ENCODE measurements around the gene DEXI. TPM values are rescaled to one million over a fixed set of nuclear protein-coding genes. Genes with fewer than 3 reads are reported as not detected.

Gene DEXI
- total and polyA plus RNA-seq, 4 donors, result 19.5 to 35.5 (median 28.0) TPM

DNA sequence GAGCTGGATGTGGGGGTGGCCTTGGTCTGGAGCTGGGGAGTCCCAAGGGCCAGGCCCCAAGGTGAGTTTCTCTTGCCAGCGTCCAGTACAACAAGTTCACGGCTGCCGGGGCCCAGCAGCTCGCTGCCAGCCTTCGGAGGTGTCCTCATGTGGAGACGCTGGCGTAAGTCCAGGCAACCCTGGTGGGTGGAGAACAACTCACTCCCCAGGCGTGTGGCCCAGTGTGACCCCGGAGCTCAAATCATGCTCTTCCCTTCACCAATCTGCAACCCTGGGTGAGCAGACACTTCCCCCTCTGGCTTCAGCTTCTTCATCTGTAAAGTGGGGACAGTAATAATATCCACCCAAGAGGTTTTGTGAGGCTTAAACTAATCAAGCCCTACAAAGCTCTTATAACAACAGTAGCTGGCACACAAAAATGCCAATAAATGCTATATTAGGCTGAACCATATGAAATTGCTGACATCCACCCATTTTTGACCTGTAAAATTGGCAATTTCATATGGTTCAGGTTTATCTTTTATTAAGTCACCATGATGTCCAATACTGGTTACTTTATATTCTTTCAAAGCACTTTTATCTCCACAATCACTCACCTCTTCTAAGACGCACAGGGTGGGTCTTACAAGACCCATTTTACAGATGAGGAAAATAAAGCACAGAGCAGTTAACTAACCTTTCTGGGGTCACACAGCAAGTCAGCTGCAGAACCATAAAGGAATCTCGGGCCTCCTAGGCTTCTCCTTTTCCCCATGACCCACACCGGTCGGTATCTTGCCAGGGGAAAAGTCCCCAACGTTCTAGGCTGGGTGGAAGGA is 19.7 kb downstream of the DEXI start:
- no peaks in the 10 kb centered on the region for H3K9me3 ChIP-seq (ENCODE audit: control insufficient read depth in 4 of 4, insufficient read depth in 3 of 4, low read length in 3 of 4)
- no peak overlapping the region for H3K4me3 ChIP-seq
- peak overlapping the region; percentile 37 to 82 for H3K27ac ChIP-seq (ENCODE audit: low read depth in 1 of 2, low read length in 1 of 2)
- H3K4me1 ChIP-seq (ENCODE audit: control insufficient read depth in 5 of 5, insufficient read depth in 5 of 5, low read length in 5 of 5), result peaks cover 5 to 10% (median 7%) of the 10 kb centered on the region in 5 donors
- H3K27me3 ChIP-seq (ENCODE audit: control insufficient read depth in 3 of 3, insufficient read depth in 3 of 3, low read length in 2 of 3), result no peaks in the 10 kb centered on the region
- DNase-seq (no peak), ATAC-seq (ENCODE audit: insufficient read depth, low FRiP score) (no peak)
- TF ChIP-seq, protein P1, sequence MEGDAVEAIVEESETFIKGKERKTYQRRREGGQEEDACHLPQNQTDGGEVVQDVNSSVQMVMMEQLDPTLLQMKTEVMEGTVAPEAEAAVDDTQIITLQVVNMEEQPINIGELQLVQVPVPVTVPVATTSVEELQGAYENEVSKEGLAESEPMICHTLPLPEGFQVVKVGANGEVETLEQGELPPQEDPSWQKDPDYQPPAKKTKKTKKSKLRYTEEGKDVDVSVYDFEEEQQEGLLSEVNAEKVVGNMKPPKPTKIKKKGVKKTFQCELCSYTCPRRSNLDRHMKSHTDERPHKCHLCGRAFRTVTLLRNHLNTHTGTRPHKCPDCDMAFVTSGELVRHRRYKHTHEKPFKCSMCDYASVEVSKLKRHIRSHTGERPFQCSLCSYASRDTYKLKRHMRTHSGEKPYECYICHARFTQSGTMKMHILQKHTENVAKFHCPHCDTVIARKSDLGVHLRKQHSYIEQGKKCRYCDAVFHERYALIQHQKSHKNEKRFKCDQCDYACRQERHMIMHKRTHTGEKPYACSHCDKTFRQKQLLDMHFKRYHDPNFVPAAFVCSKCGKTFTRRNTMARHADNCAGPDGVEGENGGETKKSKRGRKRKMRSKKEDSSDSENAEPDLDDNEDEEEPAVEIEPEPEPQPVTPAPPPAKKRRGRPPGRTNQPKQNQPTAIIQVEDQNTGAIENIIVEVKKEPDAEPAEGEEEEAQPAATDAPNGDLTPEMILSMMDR (IDR thresholded peaks at IDR 0.05; ENCODE audit: control extremely low read depth, extremely low read depth), result no peak
- no peak overlapping the region for H3K9ac ChIP-seq (ENCODE audit: insufficient read depth in 1 of 2, low read length in 2 of 2)
- 65 to 71% methylated on average over 14 of the region's 14 CpGs for WGBS, 2 donors
- H3K36me3 ChIP-seq (ENCODE audit: control insufficient read depth in 4 of 4, insufficient read depth in 4 of 4, low read length in 4 of 4), result peaks cover 8 to 32% (median 18%) of the 10 kb centered on the region in 4 donors

DNA sequence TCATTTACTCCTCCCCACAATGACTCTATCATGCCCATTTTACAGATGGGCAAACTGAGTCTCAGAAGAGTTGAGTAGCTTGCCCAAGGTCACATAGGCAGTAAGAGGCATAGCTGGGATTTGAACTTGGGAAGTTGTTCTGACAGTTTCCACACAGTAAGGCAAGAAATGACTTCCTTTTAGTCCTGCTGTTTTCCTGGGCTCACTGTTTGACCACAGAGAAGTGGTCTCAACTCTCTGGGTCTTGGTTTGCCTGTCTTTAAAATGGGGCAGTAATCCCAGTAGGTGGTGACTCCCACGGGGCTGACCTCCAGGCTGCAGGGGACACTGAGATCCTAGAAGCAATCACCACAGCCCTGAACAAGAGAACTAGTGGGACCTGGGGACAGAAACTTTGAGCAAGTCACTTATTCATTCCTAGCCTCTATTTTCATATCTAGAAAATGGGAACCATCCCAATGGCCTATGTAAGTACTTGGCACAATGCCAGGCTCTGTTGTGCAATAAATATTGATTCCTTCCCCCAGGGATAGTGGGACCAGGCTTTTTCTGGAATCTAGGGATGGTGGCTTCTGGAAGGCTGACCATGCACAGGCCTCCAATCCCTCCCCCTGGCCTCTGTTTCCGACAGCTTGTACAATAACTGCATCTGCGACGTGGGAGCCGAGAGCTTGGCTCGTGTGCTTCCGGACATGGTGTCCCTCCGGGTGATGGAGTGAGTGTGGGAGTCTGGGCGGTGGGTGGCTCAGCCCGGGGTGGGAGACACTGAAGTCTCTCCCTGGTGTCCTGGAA is 20.5 kb downstream of the DEXI start:
- Histone ChIP-seq H3K9me3 (ENCODE audit: control insufficient read depth in 4 of 4, insufficient read depth in 3 of 4, low read length in 3 of 4) (no peaks in the 10 kb centered on the region), H3K4me1 (ENCODE audit: control insufficient read depth in 5 of 5, insufficient read depth in 5 of 5, low read length in 5 of 5) (peaks cover 5 to 10% (median 7%) of the 10 kb centered on the region in 5 donors), H3K4me3 (no peak overlapping the region), H3K9ac (ENCODE audit: insufficient read depth in 1 of 2, low read length in 2 of 2) (no peak overlapping the region), H3K27me3 (ENCODE audit: control insufficient read depth in 3 of 3, insufficient read depth in 3 of 3, low read length in 2 of 3) (no peaks in the 10 kb centered on the region), H3K36me3 (ENCODE audit: control insufficient read depth in 4 of 4, insufficient read depth in 4 of 4, low read length in 4 of 4) (peaks cover under 1 to 32% (median 12%) of the 10 kb centered on the region in 4 donors), H3K27ac (ENCODE audit: low read depth in 1 of 2, low read length in 1 of 2) (peak overlapping the region; percentile 37 to 82)
- DNase-seq, result peak; percentile 32 to 67 (median 50)
- TF ChIP-seq, protein P1 (IDR thresholded peaks at IDR 0.05; ENCODE audit: control extremely low read depth, extremely low read depth), result no peak
- ATAC-seq (ENCODE audit: insufficient read depth, low FRiP score), result no peak
- WGBS, 2 donors, result 73 to 83% methylated on average over 10 of the region's 10 CpGs

GRCh38 chr16:10920726-10921427 is 21.4 kb downstream of the DEXI start:
- Histone ChIP-seq H3K27ac (ENCODE audit: low read depth in 1 of 2, low read length in 1 of 2) (peak overlapping the region in 1 of 2 donors; percentile 82), H3K27me3 (ENCODE audit: control insufficient read depth in 3 of 3, insufficient read depth in 3 of 3, low read length in 2 of 3) (no peaks in the 10 kb centered on the region)
- 66 to 82% methylated on average over 15 of the region's 15 CpGs for WGBS, 2 donors

More at GRCh38 chr16:10920726-10921427, 21.4 kb downstream of the DEXI start:
- Histone ChIP-seq H3K4me3 (no peak overlapping the region), H3K9ac (ENCODE audit: insufficient read depth in 1 of 2, low read length in 2 of 2) (no peak overlapping the region), H3K9me3 (ENCODE audit: control insufficient read depth in 4 of 4, insufficient read depth in 3 of 4, low read length in 3 of 4) (no peaks in the 10 kb centered on the region), H3K4me1 (ENCODE audit: control insufficient read depth in 5 of 5, insufficient read depth in 5 of 5, low read length in 5 of 5) (peaks cover 5 to 10% (median 7%) of the 10 kb centered on the region in 5 donors), H3K36me3 (ENCODE audit: control insufficient read depth in 4 of 4, insufficient read depth in 4 of 4, low read length in 4 of 4) (peaks cover 0 to 30% (median 10%) of the 10 kb centered on the region in 4 donors)
- TF ChIP-seq, protein P1 (IDR thresholded peaks at IDR 0.05; ENCODE audit: control extremely low read depth, extremely low read depth), result no peak
- DNase-seq (no peak), ATAC-seq (ENCODE audit: insufficient read depth, low FRiP score) (no peak)
